Measurements from ENCODE around the gene MAML3.

GRCh38 chr4:140095694-140096482 is 58.1 kb downstream of the MAML3 start:
- TF ChIP-seq EZH2 (IDR thresholded peaks at IDR 0.05; ENCODE audit: borderline replicate concordance), result no peak
- TF ChIP-seq, protein P1, sequence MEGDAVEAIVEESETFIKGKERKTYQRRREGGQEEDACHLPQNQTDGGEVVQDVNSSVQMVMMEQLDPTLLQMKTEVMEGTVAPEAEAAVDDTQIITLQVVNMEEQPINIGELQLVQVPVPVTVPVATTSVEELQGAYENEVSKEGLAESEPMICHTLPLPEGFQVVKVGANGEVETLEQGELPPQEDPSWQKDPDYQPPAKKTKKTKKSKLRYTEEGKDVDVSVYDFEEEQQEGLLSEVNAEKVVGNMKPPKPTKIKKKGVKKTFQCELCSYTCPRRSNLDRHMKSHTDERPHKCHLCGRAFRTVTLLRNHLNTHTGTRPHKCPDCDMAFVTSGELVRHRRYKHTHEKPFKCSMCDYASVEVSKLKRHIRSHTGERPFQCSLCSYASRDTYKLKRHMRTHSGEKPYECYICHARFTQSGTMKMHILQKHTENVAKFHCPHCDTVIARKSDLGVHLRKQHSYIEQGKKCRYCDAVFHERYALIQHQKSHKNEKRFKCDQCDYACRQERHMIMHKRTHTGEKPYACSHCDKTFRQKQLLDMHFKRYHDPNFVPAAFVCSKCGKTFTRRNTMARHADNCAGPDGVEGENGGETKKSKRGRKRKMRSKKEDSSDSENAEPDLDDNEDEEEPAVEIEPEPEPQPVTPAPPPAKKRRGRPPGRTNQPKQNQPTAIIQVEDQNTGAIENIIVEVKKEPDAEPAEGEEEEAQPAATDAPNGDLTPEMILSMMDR (IDR thresholded peaks at IDR 0.05; ENCODE audit: poor library complexity), result no peak
- no peak for TF ChIP-seq EZH2phosphoT487 (IDR thresholded peaks at IDR 0.05; ENCODE audit: low read depth, severe bottlenecking, unreplicated experiment)

All from hepatocyte (in vitro differentiated cells).